Kasumi-1 (cell line): ENCODE data around the gene ATP5F1D.
A peak's percentile ranks its signal among the peaks of the same experiment; 100 is the strongest.

Experiments used
- DNase-seq, 2 experiments: peaks; one replicate each; lab custom pipeline; 2025; lab: John Stamatoyannopoulos, UW

Gene ATP5F1D

DNA sequence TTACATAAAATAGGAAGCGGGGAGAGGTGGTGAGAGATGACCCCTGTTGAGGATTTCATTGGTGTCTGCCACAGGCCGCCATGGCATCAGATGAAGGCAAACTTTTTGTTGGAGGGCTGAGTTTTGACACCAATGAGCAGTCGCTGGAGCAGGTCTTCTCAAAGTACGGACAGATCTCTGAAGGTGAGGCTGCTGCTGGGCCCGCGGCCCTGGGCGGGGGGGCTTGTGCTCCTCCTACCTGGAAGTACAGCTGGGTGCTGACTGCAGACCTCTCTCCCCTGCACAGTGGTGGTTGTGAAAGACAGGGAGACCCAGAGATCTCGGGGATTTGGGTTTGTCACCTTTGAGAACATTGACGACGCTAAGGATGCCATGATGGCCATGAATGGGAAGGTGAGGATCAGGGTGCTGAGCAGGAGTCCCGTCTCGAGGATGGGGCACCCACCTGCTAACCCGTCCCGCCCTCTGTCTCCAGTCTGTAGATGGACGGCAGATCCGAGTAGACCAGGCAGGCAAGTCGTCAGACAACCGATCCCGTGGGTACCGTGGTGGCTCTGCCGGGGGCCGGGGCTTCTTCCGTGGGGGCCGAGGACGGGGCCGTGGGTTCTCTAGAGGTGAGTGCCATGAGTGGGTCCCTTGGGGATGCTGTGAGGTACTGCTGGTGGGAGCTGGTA is 29.4 kb downstream of the ATP5F1D start:
- DNase-seq: no peak

DNA sequence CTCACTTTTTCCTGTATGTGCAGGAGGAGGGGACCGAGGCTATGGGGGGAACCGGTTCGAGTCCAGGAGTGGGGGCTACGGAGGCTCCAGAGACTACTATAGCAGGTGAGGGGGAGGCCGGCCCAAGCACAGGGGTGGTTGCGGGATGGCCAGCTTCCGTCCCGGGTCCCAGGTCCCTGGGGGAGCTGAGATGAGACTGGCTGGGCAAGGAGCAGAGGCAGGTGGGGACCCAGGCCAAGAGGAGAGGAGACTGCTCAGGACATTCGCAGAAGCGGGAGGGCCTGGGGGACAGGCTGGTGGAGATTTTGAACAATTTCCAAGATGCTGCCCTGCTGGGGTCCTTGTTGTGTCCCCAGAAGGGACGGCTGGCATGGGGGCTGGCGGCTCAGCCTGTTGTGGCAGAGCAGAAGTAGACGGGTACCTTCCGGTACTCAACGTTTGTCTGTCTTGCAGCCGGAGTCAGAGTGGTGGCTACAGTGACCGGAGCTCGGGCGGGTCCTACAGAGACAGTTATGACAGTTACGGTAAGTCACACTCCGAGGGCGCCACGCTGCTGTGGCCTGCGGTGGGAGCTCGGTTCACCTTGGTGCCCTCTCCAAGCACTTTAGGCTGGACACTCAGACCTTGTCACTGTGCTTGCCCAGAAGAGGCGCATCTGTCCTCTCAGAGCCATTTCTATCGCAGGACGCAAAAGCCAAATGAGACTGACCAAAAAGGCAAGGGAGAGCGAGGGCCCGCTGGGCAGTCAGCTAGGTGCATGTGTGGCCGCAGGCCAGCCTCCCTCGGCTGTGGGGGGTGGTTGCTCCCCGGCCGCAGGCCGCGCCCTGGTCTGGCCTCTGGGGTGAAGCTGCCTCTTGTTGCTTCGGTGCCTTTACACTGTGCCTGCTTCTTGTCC is 30.2 kb downstream of the ATP5F1D start:
- no peak for DNase-seq

DNA sequence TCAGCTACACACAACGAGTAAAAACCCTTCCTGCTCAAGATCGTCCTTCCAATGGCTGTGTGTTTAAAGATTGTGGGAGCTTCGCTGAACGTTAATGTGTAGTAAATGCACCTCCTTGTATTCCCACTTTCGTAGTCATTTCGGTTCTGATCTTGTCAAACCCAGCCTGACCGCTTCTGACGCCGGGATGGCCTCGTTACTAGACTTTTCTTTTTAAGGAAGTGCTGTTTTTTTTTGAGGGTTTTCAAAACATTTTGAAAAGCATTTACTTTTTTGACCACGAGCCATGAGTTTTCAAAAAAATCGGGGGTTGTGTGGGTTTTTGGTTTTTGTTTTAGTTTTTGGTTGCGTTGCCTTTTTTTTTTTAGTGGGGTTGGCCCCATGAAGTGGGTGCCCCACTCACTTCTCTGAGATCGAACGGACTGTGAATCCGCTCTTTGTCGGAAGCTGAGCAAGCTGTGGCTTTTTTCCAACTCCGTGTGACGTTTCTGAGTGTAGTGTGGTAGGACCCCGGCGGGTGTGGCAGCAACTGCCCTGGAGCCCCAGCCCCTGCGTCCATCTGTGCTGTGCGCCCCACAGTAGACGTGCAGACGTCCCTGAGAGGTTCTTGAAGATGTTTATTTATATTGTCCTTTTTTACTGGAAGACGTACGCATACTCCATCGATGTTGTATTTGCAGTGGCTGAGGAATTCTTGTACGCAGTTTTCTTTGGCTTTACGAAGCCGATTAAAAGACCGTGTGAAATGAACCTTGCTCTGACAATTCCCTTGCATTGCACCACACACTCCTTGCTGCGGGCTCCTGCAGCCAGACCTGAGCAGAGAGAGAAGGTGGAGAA is 31.1 kb downstream of the ATP5F1D start:
- no peak for DNase-seq

DNA sequence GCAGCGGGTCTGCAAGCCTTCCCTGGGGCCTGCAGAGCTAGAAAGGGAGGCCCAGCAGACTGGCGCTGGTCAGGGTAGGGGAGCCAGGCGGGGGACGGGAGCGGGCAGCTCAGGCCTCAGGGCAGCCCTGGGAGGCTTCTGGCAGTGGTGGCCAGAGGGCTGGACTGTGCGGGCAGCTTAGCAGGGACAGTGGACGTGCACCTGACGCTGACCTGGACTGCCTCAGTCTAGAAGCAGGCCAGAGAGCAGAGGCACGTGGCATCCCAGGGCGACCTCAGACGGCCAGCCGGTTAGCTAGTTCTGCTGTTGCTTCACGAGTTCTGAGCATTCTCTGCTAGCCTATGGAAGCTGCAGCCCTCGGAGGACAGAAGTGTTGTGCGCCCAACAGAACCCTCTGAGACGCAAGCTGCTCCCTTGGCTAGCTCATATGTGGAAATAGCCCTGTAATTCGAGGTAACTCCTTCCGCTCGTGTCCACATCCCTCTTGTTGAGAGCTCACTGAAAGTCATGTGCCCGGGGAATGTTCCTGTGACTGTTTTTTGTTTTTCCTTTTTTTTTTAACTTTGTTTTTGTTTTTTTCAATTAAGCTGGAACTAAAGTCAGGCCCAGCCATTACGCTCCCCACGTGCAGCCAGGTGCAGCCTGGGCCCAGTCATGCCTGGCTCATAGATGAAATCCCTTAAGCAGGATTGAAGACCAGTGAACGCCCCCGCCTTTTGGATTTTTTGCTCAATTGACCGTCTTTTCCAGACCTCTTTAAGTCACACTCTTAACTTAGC is 31.9 kb downstream of the ATP5F1D start:
- DNase-seq: no peak

DNA sequence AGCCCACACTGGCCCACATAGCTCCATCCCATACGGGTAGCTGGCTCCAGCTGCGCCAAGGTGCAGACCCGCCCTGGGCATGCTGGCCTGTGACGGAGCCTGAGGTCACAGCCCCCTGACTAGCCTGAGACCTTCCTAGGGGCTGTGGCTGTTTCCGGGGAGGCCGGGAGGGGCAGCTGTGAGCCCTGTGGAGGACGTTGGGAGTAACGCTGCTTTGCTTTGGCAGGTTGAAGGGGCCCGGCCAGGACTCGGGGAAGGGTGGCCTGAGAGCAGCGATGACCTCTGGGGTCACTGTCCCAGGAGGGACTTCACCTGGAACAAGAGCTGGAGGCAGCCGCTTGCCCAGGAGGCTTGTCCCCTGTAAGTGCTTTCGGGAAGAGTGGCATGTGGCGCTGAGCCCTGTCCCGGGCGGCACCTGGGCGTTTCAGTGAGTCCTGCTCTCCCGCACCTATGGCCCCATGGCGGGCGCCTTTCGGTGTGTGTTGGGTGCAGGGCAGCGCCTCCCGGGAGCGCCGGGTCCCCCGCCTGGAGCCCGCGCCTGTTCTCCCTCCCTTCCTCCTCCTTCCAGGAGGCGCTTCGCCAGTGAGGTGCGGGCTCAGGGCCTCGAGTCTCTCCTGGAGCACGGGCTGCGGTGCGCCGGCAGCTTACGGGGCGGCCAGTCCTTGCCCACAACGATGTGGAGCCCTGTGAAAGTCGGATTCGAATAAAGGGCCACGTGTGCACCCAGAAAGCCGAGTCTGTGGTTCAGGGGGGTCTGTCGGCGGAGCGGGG is 32.7 kb downstream of the ATP5F1D start:
- DNase-seq: no peak

DNA sequence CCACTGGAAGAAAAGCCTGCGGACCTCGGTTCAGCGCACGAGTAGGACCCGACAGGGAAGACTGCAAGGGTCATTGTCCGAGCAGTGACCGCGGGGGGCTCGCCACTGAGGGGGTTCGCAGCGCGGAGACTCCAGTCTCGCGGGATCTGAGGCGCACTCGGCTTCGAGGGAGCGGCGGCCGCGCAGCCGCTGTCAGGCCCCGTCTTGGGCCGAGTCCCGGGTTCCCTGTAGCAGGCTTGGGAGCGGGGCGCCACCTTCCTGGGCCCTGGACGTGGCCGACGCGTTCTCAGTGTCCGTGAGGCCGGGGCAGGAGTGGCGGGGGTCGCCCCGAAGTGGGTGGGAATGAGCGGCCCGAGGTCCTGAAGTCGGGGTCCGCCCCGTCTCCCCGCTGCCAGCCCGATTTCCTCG is 33.3 kb downstream of the ATP5F1D start:
- no peak for DNase-seq

DNA sequence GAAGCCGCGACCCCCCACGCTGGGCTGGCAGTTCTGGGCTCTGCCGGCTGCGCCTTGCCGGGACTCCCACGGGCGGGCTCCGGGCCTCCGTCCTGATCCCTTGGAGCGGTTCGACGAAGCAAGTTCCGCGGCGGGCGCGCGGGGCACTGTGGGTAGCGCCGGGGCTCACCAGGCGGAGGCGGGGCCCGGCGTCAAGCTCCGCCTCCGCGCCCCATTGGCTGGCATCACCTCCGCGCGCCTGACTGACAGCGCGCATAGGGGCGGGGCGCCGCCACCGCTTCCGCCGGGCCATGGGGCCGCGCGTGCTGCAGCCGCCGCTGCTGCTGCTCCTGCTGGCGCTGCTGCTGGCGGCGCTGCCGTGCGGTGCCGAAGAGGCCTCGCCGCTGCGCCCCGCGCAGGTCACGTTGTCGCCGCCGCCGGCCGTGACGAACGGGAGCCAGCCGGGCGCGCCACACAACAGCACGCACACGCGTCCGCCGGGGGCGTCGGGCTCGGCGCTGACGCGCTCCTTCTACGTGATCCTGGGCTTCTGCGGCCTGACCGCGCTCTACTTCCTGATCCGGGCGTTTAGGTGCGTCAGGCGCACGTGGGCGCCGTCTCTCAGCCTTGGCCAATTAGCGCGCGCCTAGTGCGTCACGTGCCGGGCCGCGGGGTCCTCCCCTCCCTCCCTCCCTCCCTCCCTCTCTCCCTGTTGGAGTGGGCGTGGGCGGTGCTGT is 33.9 kb downstream of the ATP5F1D start, which contains the start of gene FAM174C:
FAM174C (plus strand) TSS at position 271 of the 716 bp plus-strand sequence; CDS start at position 291, 20 bp downstream.
- DNase-seq: peak; percentile 94 to 95

DNA sequence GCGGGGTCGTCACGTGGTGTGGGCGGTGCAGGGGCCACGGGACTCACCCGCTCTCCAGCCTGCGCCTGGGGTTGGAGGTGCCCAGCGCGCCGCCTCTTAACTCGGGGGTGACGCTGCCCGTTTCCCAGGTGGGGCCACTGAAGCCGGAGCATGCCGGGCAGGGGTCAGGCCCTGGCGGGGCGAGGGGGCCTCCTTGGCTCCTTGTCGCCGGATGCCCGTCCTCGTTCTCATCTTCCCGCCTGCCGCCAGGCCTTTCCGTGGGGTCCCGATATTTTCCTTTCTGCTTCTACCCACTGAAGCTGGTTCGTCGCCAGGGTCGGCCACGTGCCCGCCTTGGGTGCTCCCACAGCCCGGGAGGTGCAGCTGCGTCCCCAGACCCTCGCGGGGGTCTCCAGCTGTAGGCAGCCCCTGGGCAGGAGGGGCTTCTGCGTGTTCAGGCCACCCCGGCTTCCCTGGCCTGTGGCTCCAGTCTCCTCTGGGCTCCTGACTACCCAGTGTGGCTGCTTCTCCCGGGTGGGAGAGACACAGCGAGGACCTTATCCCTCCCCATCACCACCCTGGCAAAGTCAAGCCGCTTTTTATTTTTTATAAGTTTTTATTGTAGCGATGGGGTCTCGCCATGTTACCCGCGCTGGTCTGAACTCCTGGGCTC is 34.6 kb downstream of the ATP5F1D start:
- no peak for DNase-seq

DNA sequence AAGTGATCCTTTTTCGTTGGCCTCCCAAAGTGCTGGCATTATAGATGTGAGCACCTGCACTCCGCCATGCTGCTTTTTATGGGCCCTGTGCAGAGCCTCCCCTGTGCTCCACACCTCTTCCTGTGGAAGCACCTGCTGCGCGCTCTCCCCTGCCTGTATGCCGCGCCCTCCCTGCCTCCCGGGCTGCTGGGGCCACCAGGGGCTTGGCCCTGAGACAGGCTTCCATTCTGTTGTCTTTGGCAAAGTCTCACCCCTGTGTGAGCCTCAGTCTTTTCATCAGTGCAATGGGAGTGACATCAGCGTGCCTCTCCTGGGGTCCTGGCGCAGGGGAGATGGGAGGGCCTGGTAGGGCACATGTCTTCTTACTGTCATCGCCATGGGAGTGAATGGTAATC is 35.1 kb downstream of the ATP5F1D start:
- no peak for DNase-seq

DNA sequence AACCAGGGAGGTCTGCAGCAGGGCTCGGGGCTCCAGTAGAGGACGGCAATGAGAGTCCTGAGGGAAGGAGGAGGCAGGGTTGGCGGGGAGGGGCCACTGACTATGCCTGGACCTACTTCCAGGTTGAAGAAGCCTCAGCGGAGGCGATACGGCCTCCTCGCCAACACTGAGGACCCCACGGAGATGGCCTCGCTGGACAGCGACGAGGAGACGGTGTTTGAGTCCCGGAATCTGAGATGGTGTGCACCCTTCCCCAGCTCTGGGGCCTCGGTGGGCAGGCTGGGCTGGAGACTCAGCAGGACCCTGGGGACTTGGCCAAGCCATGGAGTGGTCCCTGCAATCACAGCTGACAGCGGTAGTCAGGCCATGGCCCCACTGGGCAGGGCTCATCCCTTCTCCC is 35.5 kb downstream of the ATP5F1D start:
- no peak for DNase-seq

DNA sequence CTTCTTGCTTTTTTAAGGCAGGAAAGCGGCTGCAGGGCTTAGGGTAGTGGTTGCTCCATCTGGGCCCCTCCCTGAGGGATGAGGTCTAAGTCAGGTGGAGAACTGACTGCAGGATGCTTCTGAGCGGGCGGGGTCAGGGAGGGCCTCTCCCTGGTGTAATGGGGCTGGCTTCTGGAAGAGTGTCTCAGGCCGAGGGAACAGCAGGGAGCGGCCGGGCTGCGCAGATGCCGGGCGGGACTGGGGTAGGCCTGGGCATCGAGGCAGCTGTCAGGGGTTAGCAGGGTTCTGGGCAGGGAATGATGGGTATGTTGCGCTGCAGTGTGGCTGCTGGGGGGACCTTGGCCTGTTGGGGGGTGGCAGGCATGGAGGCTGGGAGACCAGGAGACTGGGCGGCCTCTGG is 36.5 kb downstream of the ATP5F1D start:
- DNase-seq: no peak

DNA sequence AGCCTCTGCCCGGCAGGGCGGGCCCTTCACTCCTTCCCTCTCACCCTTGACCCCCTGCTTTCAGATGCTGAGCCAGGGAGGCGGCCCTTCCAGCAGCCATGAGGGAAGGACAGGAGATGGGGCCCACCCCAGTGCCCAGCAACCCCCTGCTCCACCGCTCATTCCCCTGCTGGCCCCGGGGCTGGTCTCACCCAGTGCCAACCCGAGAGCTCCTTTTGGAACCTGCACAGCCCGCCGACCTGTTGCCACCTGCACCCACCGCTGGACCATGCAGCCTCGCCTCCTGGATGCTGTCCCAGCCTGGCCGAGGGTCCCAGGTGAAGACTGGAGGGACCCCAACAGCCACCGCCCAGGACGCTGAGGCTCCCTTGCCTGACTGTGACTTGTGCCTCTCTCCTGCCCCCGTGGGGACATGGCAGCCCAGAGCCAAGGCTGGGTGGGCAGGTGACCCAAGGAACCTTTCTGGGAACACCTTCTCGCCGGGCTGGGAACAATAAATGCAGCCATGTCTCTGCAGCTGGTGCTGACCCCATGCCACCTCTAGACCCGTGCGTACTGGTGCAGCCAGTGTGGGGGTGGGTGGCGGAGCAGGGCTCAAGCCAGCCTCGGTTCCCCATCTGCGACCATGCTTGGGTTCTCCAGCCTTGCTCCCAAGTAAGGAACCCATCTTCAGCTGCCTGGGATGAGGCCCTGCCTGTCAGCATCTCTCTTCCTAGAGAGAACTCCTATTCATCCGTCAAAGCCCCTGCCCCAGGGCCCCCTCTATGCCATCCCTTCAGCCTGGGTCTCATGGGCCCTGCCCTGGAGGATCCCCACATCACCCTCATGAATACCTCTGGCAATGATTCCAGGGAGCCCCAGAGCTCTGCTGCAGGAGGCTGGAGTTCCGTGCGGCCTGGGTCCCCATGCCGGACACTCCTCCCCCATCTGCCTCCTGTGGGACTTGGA is 37.4 kb downstream of the ATP5F1D start:
- no peak for DNase-seq

DNA sequence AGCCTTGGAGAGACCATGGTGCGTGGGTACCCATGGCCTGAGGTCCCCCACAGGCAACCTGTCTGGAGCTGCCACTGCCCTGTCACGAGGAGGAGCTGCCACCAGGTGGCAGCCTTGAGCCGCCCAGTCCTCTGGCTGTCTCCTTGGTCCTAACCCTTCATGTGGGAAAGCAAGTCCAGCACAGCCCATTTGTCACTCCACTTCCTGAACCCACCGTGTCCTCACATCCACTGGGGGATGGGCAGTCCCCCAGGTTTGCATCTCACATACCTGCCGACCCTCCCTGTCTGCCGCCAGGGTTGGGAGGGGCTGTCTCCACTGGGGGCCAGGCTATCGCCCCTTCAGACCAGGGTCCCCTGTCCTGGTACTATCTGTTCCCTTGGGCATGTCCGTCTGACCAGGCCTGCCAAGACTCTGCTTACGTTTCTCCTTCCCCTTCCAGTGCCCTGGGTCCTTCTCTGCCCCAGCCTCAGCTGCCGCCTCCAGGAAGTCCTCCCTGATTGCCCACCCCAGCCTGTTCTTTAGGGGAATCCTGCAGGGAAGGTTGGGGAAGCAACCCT is 38.3 kb downstream of the ATP5F1D start:
- DNase-seq: peak; percentile 76 to 82

DNA sequence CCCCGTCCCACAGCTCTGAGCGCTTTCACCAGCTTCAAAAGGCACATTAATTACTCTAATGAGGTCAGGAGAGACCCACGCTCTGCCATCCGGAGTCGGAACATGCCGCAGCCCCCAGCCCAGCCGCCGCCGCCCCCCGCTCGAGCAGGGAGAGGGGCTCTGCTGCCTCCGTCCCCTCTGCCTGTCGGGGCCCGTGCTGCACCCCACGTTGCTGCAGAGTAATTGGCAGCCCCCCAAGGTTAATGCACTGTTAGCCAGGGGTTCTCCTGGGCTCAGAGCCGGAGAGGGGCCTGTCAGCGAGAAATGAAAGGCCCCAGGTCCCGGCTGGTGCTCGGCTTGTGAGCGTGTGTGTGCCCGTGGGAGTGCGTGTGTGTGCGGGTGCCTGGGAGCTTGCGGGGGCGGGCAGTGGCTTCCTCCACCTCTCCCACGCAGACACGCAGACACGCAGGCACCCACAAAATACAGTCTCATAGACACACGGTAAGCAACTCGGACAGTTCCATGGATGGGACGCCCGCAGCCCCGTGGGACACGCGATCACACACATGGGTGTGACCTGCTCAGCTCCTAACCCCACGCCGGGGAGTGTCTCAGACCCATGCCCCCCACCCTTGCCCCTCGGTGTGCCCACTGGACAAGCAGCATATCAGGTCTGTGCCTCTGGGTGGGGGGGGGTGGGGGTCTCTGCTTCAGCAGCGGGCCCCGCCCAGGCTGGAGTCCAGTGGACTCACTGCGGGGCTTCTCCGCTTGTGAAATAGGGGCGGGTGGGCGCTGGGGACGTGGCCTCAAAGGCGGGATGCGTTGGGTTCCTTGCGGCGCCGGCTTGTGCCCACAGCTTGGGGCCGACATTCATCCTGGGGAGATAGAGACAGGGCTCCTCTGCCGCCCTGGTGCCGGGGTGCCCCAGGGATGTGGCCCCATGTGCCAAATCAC is 39.4 kb downstream of the ATP5F1D start:
- DNase-seq: no peak

DNA sequence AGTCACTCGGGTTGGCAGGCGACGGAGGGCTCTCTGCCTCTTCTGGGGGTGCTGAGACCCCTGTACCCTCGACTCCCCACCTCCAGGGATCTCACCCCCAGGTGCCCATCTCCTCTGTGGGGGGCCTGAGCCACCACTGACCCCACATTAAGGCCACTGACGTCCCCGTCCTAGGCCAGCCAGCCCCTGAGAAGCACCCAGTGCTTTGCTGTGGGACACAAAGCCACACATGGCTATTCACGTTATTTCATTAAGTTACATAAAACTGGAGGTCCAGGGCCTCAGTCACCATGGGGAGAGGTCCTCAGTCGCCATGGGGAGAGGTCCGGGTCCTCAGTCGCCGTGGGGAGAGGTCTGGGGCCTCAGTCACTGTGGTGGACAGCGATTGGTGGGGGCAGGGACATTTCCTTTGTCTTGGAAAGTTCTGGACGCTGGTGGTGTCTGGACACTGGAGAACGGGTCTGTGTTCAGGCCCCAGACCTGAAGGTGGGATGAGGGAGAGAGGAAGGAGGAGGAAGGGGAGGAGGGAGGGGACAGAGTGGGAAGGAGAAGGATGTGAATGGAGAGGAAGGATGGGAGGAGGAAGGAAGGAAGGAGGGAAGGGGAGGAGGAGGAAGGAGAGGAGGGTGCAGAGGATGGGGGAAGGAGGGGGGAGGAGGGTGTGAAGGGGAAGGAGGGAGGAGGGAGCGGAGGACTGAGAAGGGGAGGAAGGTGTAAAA is 40.2 kb downstream of the ATP5F1D start:
- DNase-seq: no peak

DNA sequence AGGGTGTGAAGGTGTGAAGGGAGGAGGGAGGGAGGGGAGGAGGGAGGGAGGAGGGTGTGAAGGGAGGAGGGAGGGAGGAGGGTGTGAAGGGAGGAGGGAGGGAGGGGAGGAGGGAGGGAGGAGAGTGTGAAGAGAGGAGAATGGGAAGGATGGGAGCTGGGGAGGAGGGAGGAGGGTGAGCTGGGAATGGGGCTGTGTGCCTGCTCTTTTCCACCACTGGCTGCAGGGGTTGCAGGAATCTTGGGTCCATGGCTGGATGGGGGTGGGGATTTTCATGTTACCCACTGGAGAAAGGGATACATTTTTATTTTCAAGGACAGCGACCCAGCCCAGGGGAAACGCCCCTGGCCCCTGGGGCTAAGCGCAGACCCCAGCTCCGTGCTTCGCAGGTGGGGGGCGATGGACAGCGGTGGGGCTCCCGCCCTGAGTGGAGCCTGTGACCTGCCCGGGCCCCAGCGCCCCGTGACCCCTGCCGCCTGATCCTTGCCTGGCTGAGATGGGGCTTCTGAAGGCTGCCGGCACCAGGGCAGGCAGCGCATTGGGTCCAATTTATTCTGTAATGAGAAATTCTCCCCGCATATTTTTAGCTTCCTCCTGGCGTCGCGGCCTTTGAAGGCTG is 41.1 kb downstream of the ATP5F1D start:
- DNase-seq: no peak
